Sigmoid colon (tissue), 4 donors: ENCODE measurements around the gene IL17REL.

Experiments used
- CTCF ChIP-seq, 4 experiments: fragments of 450-650 bp in 3 of 4; fragments of 200-600 bp in 1 of 4; IDR thresholded peaks; one replicate each; pipeline ENCODE4 v1.5.1; 2016 to 2019; ENCODE audit warnings: antibody characterized with exemption in 4 of 4, mild to moderate bottlenecking in 3 of 4, moderate library complexity in 2 of 4
- POLR2A ChIP-seq, 2 donors: fragments of 450-650 bp; IDR thresholded peaks; one replicate each; pipeline ENCODE4 v1.6.1; 2016; ENCODE audit warnings: antibody characterized with exemption in 2 of 2, mild to moderate bottlenecking in 2 of 2, moderate library complexity in 2 of 2
- POLR2AphosphoS5 ChIP-seq, 4 donors: sonication (generic); formaldehyde crosslinking; IDR thresholded peaks; one replicate each; pipeline ENCODE4 v1.6.1; 2017; ENCODE audit warnings: antibody characterized with exemption in 4 of 4

GRCh38 chr22:49983148-49984042, 29.2 kb downstream of the IL17REL start:
- TF ChIP-seq CTCF (IDR thresholded peaks at IDR 0.05): peak in 1 of 4 experiments; percentile 25
- TF ChIP-seq POLR2A (IDR thresholded peaks at IDR 0.05): no peak
- TF ChIP-seq POLR2AphosphoS5 (IDR thresholded peaks at IDR 0.05): no peak
